HG03439 (cell line): ENCODE measurements around the gene BNC1.

Experiments used
- ATAC-seq: cut with Tn5 transposase; IDR thresholded peaks from one replicate; pipeline ENCODE4 v1.9.1; 2021; ENCODE audit warnings: mild to moderate bottlenecking, moderate library complexity; ENCODE audit not compliant: unreplicated experiment

Gene BNC1, protein sequence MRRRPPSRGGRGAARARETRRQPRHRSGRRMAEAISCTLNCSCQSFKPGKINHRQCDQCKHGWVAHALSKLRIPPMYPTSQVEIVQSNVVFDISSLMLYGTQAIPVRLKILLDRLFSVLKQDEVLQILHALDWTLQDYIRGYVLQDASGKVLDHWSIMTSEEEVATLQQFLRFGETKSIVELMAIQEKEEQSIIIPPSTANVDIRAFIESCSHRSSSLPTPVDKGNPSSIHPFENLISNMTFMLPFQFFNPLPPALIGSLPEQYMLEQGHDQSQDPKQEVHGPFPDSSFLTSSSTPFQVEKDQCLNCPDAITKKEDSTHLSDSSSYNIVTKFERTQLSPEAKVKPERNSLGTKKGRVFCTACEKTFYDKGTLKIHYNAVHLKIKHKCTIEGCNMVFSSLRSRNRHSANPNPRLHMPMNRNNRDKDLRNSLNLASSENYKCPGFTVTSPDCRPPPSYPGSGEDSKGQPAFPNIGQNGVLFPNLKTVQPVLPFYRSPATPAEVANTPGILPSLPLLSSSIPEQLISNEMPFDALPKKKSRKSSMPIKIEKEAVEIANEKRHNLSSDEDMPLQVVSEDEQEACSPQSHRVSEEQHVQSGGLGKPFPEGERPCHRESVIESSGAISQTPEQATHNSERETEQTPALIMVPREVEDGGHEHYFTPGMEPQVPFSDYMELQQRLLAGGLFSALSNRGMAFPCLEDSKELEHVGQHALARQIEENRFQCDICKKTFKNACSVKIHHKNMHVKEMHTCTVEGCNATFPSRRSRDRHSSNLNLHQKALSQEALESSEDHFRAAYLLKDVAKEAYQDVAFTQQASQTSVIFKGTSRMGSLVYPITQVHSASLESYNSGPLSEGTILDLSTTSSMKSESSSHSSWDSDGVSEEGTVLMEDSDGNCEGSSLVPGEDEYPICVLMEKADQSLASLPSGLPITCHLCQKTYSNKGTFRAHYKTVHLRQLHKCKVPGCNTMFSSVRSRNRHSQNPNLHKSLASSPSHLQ

DNA sequence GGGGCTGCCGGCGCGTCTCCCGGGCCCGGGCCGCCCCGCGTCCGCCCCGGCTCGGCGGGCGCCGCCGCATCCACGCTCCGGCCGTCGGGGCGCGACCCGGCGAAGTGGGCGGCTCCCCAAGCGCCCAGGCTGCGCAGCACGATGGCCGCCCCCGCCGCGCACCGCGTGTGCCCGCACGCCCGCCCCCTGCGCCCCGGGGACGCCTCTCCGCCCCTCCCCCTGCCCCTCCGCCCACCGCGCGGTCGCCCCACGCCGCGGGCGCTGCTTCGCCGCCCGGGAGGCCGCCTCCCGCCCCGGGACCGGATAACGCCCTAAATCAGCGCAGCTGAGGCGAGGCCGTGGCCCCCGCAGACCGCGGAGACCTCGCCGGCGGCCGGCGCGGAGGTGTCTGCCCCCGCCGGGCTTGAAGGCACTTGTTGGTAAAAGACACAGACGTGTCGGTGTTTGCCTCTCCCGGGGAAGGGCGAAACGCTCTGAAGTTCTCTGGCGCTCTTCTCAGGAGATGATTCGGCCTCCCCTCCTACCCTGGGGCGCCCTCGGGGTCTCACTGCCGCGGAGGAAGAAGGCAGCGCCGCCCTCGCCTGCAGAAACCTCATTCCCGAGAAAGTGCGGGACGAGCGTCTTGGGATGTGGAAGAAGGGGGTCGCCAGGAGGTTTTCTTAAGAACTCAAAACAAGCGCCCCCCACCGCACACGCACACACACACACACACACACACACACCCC, at the start of gene BNC1:
TSS of gene BNC1 (minus strand) at position 106 of the 725 bp plus-strand sequence. CDS start at position 70, 36 bp downstream.
- ATAC-seq = no peak

DNA sequence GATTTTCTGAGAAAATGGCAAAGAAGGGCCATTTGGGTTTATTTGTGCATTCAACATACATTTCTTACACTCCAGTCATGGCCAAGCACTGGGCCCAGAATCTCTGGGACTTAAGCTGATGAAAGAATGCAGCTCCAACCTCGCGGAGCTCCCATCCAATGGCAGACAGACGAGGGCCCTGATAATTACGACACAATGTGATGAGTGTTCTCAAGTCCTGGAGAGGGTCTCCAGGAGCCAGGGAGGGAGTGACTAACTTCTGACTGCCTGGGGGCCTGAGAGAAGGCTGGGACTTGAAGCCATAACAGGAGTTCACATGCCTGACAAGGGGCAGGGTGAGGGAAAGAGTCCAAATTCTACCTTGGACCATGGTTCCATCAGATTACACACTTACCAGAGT, 42.6 kb upstream of the BNC1 start:
- no peak for ATAC-seq

DNA sequence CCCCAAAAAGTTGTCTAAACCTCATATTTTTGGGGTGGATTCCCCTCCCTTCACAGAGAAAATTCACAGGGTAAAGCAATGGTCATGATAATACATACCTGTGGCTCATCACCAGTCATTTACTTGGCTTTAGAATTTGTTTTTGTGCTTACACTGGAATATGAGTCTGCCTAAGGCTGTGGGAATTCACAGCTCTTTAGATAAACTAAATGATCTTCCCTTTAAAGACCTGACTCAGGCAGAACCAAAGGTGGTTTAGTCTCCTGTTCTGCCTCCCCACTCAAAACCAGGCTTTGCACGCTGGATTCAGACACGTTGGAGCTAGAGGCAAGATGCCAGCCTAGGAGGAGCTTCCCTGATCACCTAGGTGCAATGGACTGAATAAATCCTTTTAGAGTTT, 40.3 kb upstream of the BNC1 start:
- ATAC-seq = no peak

DNA sequence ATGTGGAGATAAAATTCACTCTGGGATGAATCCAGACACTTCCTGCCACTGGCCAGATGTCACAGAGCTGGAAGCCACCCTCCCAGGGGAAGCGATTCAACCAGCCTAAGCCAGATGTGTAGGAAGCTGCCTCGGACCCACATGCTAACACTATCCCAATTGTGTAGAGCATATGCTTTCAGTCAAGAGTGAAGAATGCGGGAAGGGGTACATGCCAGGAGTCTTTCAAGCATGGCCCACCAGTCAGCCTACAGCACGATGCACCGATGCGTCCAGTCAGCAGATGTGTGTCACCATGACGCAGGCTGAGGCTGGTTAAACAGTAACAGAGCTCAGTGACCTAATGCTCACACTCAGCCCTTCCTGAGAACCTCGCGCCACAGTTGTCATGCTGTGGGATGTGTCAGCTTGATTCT, 38.8 kb upstream of the BNC1 start:
- ATAC-seq = no peak

DNA sequence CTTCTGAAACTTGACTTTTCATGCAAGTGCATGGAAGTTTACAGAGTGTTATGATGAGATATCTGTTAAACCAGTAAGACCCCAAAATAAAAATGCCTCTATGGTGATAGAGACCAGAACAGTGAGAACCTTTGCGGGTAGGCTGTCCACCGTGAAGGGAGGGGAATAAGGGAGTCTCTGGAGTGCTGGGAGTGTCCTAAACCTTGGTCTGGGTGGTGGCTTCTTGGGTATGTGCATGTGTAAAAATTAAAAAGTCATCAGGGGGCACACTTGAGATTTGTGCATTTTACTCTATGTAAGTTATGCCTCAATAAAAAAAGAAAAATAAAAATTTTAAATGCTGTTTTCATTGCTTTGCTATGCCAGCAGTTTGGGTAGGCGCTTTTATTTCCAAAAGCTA, 38.2 kb upstream of the BNC1 start:
- ATAC-seq = no peak

DNA sequence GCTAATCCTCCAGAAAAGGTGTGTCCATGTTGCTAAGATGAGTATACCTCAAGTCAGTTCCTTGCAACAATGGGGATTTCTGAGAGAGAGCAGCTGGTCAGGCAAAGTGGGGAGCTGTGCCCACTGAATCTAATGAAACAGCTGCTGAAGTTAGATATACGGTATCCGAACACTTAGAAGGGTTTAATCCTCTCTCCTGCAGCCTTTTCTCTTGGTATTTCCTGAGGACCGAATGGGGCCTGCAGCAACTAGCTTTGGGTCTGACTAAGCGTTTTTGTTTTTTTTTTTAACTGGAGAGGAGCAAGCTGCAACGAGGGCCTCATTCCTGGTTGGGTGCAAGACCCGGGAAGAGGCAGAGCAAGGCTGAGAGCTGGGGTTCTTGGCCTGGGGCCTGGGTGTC, 37.6 kb upstream of the BNC1 start:
- ATAC-seq = no peak

DNA sequence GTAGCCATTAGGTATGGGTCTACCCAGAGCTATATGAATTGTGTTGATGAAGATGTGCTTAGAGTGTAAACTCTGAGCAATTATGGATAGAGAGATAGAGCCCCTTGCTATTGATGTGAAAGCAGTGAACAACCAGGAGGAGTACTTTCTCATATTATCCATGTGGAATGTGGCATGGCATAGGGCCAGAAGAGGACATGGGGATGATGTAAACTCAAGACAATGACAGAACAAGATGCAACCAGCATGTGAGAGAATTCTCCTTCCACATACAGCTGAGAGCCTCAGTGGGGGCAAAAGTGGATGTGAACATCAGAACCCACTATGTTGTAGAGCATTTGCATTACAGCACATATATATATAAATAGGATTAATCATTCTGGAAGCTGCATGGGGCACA, 36.4 kb upstream of the BNC1 start:
- no peak for ATAC-seq

DNA sequence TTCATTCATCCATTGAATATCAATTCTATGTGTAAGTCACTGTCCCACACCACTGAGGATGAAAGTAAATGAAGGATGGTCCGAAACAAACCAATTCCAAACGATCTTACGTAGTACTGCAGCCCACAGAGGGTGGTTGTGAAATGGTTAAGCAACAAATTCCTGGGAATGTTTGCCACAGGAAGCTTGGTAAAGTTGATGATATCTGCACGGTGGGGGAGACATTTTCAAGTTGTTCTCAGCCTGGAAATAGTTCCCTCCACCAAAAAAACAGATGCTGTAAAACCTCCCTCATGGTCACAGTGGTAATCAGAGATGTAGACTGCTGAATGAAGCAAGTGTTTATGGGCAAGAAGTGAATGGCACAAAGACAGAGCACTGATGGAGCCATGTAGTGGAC, 35.9 kb upstream of the BNC1 start:
- no peak for ATAC-seq

DNA sequence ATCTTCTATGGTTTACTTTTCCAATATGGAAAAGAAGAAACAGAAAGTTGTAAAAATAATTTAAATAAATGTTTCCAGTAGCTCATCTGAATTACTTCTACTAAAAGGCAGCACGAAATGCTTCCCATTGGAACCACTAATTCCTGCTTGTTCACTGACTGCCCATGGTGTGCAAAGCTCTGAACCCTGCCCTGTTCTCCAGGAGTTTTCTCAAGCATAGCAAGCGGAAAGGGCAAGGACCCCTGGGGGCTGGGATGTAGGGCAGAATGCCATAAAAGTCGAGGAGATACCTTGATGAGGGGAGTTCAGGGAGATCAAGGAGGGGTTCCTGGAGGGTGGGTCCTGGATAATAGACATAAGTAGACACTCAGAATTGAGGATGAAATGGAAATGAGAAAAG, 35.3 kb upstream of the BNC1 start:
- no peak for ATAC-seq

DNA sequence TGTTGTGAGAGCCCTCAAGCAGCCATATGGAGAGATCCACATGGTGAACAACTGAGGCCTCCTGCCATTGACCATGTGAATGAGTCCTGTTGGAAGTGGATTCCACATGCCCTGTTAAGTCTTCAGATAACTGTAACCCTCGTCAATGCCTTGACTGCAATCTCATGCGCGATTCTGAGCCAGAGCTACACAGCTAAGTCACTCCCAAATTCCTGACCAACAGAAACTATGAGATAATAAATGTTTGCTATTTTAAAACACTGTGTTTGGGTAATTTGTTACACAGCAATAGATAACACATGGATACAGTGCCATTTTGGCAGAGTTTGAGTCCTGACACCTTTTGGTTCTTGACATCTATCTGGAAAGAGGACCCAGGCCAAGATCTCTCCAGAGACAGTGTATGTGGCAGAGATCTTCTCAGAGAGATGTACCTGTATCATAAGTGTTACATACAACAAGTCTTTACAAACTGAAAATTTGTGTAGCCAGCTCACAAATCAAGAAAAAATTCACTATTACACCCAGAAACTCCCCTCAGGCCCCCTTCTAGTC, 34.5 kb upstream of the BNC1 start:
- no peak for ATAC-seq

DNA sequence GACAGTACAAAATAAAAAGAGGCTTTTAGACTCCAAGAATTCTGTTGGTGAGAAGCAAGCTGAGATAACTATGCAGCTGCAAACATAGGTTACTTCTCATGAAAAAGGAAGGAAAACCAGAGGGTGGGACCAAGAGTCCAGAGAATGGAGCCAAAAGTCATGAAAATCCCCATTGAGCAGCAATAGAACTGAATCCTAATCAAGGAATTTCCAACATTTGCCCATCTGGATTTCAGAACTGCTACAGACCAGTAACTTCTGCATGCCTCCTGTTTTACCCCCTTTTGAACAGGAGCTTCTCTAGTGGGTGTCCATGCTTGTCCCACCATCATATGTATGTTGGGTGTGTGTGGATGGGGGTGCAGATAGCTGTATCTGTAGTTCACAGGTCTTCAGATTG, 33.6 kb upstream of the BNC1 start:
- no peak for ATAC-seq

DNA sequence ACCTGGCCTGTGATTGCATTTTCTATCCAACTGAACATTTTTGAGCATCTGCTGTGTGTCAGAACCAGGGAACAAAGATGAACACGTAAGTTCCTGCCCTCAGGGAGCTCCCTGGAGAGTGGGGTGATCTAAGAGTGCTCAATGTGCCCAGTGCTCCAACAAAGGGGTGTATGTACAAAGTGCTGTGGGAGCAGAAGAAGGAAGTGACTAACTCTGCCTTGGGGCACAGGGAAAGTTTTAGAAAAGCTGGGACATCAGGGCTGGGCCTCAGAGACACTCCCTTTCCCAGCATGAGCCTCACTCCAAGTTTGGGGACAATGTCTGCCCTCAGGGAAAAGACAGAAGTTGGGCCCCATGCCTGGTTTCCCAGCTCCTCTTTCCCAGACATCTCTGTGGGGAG, 27.6 kb upstream of the BNC1 start:
- ATAC-seq = no peak

DNA sequence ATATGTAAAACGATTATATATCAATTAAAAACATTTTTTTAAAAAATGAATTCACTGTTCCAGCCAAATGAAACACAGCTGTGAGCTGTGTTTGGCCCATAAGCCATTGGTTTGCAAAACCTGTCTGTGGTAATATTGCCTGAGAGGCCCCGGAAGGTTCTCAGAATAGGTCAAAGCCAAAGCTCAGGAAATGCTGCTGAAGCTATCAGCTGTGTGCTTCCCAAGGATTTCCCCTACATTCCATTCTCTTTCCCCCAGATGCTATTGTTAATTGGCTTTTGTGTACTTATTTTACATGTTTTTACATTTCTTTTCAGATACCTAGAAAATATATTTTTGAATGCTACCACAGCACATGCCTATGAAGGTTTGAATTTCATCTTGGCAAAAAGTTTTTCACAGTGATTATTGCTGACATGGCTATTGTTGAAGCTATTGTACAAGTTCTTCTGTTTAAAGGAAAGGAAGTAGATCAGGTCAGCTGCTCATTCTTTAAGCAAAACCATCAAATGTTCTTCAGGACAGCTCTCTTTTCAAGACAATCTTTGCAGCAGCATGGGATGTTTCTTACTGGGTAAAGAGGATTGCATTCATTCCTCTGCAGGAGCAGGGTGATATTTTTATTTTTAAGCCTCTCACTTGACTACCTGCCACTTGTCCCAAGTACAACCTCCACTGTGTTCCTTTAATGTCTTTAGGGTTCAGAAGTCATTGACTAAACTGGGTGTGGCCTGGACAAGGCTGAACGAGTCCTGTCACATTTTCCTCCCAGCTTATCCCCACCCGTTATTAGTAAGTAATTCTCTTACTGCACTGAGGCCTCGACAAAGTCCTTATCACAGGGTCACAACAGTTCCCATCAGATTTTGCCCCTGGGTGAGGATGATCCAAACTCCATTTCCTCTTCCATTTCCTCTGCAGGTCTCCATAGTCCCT, 26.3 kb upstream of the BNC1 start:
- ATAC-seq = no peak

DNA sequence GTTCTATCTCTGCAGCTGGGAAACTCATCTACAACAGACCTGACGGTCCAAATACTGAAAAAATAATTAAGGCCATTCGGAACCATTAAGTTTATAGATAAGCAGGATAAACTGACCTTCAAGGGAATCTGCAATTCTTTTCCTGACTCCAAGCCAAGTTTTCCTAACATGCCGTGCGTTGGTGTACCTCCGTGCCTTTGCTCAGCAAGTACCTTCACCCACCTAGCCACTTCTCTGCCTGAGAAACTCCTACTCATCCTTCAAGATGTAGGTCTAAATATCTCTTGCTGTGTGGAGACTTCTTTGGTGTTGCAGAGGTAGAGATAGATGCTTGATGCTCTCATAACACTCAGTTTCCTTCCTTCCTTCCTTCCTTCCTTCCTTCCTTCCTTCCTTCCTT, 24.2 kb upstream of the BNC1 start:
- no peak for ATAC-seq

DNA sequence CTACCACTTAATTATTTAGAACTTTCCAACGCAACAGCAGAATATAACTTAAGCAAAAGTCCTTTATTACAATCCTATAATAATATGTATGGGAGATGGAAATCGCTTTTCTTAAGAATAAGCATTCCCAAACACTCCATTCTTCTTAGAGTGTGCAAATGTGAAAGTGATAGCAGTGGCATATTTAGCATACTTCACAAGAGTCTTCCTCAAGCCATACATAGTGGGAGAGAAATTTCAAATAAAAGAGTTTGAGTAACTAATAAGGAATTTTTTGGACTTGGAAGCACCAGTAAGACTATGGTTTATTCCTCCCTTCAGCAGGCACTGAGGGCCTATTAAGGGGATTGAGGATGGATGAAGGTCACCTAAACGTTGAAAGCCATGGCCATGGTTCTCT, 22.1 kb upstream of the BNC1 start:
- ATAC-seq = no peak

DNA sequence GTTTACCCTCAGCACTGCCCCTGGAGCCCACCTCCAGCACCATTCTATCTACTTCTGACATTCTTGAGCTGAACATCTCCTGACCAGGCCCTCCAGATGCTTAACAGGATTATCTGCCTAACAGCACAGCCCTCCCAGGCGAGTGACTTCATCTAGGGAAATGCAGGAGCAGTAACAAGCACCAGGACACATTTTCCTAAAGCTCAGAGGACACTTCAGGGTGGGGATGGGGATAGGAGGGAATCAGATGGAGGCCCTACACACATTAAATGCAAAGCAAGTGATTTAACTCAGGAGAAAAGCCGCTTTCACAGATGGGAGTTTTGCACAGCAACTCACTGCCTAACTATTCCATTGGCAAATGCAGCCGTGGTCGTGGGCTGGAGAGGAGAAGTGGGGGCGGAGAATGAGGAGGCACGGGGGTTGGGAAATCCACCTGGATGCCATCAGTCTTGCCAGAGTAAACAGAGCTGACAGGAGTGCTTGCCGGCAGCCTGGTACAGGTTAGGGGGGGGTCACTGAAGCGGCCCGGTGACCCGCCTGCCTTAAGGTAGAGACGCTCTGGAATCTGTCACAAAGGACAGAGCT, 21.3 kb upstream of the BNC1 start:
- ATAC-seq = no peak

DNA sequence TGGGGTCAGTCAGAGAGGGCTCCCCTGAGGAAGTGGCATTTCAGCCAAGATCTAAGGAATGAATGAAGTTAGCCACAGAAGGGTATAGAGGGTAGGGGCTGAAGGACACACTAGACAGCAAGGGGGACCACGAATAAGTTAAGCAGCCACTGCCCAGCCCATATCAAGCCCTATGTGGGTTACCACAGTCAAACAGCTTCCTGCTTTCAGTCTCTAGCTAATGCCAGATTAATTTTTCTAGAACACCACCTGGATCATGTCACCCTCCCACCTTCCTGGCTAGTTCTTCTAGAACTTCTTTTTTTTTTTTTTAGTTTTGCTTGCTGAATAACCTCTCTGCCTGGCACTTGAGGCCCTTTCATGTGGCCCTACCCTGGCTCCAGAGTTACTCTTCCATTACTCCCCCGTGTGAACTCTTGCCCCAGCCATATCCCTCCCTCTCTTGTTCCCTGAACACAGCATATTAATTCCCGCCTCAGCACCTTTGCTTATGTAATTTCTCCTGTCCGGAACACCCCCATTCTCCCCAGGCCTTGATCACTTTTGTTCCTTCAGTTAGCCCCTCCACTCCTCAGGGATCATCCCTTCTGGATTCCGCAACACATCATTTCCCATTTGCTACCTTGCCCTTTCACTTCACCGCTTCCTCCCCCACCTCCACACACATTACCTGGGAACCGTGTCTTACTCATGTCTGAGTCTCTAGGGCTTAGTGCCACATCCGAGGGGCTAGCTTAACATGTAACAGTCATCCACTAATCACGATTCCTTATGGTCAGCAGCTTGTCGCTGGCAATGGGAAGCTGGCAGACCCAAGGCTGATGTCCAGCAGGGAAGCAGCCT, 20.6 kb upstream of the BNC1 start:
- ATAC-seq = no peak

DNA sequence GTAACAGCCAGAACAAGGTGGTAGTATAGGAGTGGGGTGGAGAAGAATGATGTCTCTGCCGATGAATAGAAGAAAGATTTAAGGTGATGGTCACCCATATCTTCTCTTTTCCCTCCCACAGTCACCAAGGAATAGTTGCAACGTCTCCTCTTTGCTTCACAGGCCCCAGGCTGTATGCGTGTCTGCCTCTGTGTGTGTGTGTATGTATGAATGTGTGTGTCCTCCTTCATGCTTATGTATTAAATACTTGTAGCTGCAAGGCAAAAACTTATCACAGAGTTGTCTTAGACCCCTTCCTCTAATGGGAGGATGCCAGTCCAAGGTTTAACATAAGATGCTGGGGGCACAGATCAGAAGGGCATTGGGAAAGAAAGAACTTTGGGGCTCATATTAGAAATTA, 19.1 kb upstream of the BNC1 start:
- ATAC-seq = no peak

DNA sequence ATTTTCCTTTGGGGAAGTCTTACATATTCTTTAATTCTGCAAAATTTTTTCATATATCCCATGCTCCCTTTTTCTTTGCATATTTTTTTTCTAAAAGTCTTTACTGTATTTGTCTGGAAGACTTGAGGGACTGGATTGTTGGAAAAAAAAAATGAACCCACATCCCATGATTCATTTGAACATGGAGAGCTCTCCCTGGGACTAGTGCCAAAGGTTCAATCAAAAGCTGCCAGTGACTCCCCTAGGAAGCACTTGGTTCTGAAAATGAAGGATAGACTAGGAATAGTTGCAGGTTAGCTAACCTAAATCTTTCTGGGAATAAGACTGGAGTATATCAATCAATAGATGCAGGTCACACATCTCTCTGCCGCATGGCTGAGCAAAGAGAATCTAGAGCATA, 16.4 kb upstream of the BNC1 start:
- ATAC-seq = no peak
